ENCODE results near the gene CCNB2.

CCNB2 gene

DNA sequence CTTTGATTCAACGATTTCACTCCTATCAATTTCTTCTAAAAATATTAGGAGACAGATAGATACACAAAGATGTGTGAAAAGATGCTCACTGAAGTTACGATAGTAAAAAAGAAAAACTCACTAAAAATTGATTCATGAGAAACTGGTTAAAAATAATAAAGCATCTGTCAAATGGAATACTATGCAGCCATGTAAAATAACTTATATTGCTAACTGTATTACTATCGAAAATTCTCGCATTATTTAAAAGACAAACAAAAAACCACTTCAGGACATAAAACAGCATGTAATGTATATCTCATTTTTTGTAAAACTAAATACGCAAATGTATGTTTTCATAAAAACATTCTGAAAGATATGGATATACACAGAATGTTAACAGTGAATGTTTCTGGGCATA lies 68.2 kb downstream of the CCNB2 start:
- DNase-seq (ENCODE audit: low read depth, low spot score), result no peak
- Histone ChIP-seq H3K36me3 (ENCODE audit: insufficient read depth, low read length) (no peaks in the 10 kb centered on the region), H3K27ac (no peak overlapping the region), H3K9ac (ENCODE audit: insufficient read length) (no peak overlapping the region), H3K4me3 (no peak overlapping the region), H3K9me3 (ENCODE audit: low read depth, low read length) (no peaks in the 10 kb centered on the region)
- TF ChIP-seq EZH2 (IDR thresholded peaks at IDR 0.05), result no peak
- TF ChIP-seq POLR2AphosphoS5 (IDR thresholded peaks at IDR 0.05; ENCODE audit: borderline replicate concordance, low read depth, low read length), result no peak
- no peak for TF ChIP-seq FOXP2 (optimal IDR thresholded peaks at IDR 0.05; ENCODE audit: control extremely low read depth, extremely low read length, insufficient read depth)

DNA sequence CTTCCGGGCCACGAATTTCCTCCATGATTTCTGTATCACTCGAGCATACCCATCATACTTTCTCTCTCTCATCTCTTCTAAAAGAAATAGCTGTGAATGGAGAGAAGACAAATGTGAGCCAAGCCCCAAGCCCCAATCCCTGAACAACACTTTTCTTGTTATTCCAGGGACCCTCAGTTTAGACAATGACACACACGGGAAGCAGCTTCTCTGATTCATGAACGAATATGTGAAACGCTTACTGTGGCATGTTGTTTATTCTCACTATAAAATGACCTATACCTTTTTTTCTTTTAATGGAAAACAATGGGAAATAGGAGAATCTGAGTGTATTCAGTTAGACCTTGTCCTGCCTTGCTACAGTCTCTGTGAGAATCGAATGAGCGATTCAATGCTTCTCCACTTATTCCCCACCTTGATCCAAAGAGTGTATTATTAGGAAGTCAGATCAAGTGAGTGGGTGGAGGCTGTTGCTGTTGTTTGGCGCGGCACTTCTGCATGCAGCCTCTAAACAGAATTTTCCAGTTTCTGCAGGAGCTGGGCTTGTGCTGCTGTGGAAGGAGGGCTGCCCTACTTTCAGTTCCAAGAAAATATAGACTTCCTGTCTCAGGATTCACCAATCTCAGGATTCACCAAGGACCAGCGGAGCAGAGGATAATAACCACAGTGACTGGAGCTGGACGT lies 69.3 kb downstream of the CCNB2 start:
- no peak overlapping the region for H3K4me3 ChIP-seq
- H3K9me3 ChIP-seq (ENCODE audit: low read depth, low read length), result no peaks in the 10 kb centered on the region
- H3K36me3 ChIP-seq (ENCODE audit: insufficient read depth, low read length), result no peaks in the 10 kb centered on the region
- no peak overlapping the region for H3K27ac ChIP-seq
- DNase-seq (ENCODE audit: low read depth, low spot score), result no peak
- TF ChIP-seq EZH2 (IDR thresholded peaks at IDR 0.05), result no peak
- TF ChIP-seq POLR2AphosphoS5 (IDR thresholded peaks at IDR 0.05; ENCODE audit: borderline replicate concordance, low read depth, low read length), result no peak
- no peak for TF ChIP-seq FOXP2 (optimal IDR thresholded peaks at IDR 0.05; ENCODE audit: control extremely low read depth, extremely low read length, insufficient read depth)
- H3K9ac ChIP-seq (ENCODE audit: insufficient read length), result no peak overlapping the region

Data from SK-N-MC (cell line).